HEK293 (cell line): ENCODE measurements around the gene FCN1.

Experiments used
- ZBTB7A ChIP-seq: fragments of 450-650 bp; formaldehyde crosslinking; IDR thresholded peaks from 2 replicates; pipeline ENCODE4 v1.5.1; 2016; ENCODE audit warnings: low read depth, missing biosample characterization, missing genetic modification characterization
- ZNF169 ChIP-seq: fragments of 450-650 bp; formaldehyde crosslinking; IDR thresholded peaks from 2 replicates; pipeline ENCODE4 v1.5.1; 2016; ENCODE audit warnings: missing biosample characterization, missing genetic modification characterization
- ZNF274 ChIP-seq, 2 experiments: fragments of 200-500 bp in 1 of 2; fragments of 450-650 bp in 1 of 2; sonication (Bioruptor generic) in 1 of 2; formaldehyde crosslinking in 1 of 2; IDR thresholded peaks; 2 replicates each; pipeline versions ENCODE4 v1.5.1 to v1.6.1; 2014 to 2016; ENCODE audit warnings: borderline replicate concordance in 1 of 2, inconsistent platforms in 1 of 2, low read length in 1 of 2, missing biosample characterization in 1 of 2, missing genetic modification characterization in 1 of 2
- ZNF302 ChIP-seq: fragments of 450-650 bp; formaldehyde crosslinking; IDR thresholded peaks from 2 replicates; pipeline ENCODE4 v1.5.1; 2016; ENCODE audit warnings: missing biosample characterization, missing genetic modification characterization, low read depth
- ZNF391 ChIP-seq: fragments of 450-650 bp; formaldehyde crosslinking; IDR thresholded peaks from 2 replicates; pipeline ENCODE4 v1.5.1; 2016; ENCODE audit warnings: low read depth, missing biosample characterization, missing genetic modification characterization, borderline replicate concordance
- ZNF473 ChIP-seq: fragments of 450-650 bp; formaldehyde crosslinking; IDR thresholded peaks from 2 replicates; pipeline ENCODE4 v1.5.1; 2017; ENCODE audit warnings: missing biosample characterization, missing genetic modification characterization
- ZNF768 ChIP-seq: fragments of 450-650 bp; formaldehyde crosslinking; IDR thresholded peaks from 2 replicates; pipeline ENCODE4 v1.5.1; 2018; ENCODE audit warnings: missing biosample characterization, mild to moderate bottlenecking, missing genetic modification characterization
- TF ChIP-seq, protein P1 (sequence below): fragments of 450-650 bp; formaldehyde crosslinking; IDR thresholded peaks from 2 replicates; pipeline ENCODE4 v1.5.1; 2016; ENCODE audit warnings: missing biosample characterization, missing genetic modification characterization

DNA sequence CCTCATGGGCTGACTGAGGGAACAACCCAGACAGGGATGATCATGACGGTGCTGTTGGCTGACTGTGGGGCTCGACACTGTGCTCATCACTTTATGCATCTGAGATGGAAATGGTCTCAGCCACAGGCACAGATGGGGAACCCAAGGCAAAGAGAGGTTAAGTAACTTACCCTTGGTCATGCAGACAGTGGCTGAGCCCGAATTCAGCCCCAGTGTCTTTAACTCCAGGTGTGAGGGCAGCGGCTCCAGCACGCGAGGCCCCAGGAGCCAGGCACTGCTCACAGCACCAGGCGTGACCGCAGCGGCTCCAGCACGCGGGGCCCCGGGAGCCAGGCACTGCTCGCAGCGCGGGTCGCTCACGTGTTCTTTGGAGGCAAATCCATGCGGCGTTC lies 45.3 kb upstream of the FCN1 start:
- TF ChIP-seq, protein P1, sequence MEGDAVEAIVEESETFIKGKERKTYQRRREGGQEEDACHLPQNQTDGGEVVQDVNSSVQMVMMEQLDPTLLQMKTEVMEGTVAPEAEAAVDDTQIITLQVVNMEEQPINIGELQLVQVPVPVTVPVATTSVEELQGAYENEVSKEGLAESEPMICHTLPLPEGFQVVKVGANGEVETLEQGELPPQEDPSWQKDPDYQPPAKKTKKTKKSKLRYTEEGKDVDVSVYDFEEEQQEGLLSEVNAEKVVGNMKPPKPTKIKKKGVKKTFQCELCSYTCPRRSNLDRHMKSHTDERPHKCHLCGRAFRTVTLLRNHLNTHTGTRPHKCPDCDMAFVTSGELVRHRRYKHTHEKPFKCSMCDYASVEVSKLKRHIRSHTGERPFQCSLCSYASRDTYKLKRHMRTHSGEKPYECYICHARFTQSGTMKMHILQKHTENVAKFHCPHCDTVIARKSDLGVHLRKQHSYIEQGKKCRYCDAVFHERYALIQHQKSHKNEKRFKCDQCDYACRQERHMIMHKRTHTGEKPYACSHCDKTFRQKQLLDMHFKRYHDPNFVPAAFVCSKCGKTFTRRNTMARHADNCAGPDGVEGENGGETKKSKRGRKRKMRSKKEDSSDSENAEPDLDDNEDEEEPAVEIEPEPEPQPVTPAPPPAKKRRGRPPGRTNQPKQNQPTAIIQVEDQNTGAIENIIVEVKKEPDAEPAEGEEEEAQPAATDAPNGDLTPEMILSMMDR (tag by site-specific recombination) = no peak
- TF ChIP-seq ZNF302 (tag by site-specific recombination) = no peak
- TF ChIP-seq ZNF169 = no peak
- TF ChIP-seq ZNF274 (IDR thresholded peaks at IDR 0.05; ENCODE audit: low read length) = no peak
- no peak for TF ChIP-seq ZNF274 (tag by site-specific recombination; IDR thresholded peaks at IDR 0.05; ENCODE audit: borderline replicate concordance)
- TF ChIP-seq ZBTB7A = no peak
- no peak for TF ChIP-seq ZNF391 (tag by site-specific recombination)
- no peak for TF ChIP-seq ZNF768
- TF ChIP-seq ZNF473 = no peak
